ENCODE data around the gene CD40LG. TPM values are rescaled to one million over a fixed set of nuclear protein-coding genes. Genes with fewer than 3 reads are reported as not detected.

Gene CD40LG
- under 1 TPM in 1 of 4 donors, not detected in 3; 0.25 TPM for total RNA-seq
- not detected for polyA plus RNA-seq
- long read RNA-seq, donor 1 = 0 reads
- long read RNA-seq, donor 2 = 0 reads

- no peaks in the 10 kb centered on the region for H3K4me1 ChIP-seq
- 81 to 93% (median 88%) methylated on average over 10 of the region's 10 CpGs for WGBS, 3 donors
- no peak within 1 kb of the TSS for H3K4me3 ChIP-seq
- intact Hi-C loops (cut with DNase I) = no loop called here
- H3K27me3 ChIP-seq (ENCODE audit: insufficient read depth in 3 of 3, low read length in 2 of 3) = peaks cover 0 to 2% (median 0%) of the 10 kb centered on the region in 3 donors
- no peak for ATAC-seq
- no peak for DNase-seq
- H3K27ac ChIP-seq = no peak within 1 kb of the TSS
- no peaks in the 10 kb centered on the region for H3K36me3 ChIP-seq (ENCODE audit: insufficient read depth in 1 of 2, low read depth in 1 of 2)
- TF ChIP-seq CTCF (IDR thresholded peaks at IDR 0.05) = no peak
- H3K9me3 ChIP-seq = no peaks in the 10 kb centered on the region
These were observed at the start of gene CD40LG for GRCh38 chrX:136647677-136648360. TSS of gene CD40LG (plus strand) at chrX:136648158. CDS start at chrX:136648249, 91 bp downstream.

GRCh38 chrX:136598631-136599030, 49.3 kb upstream of the CD40LG start:
- WGBS, 3 donors = 64 to 81% (median 75%) methylated on average over 8 of the region's 8 CpGs
- intact Hi-C loops (cut with DNase I) = no loop called here
- no peak for DNase-seq

GRCh38 chrX:136600059-136600458, 47.9 kb upstream of the CD40LG start:
- 46 to 89% (median 83%) methylated on average over 1 of the region's 1 CpG for WGBS, 3 donors
- no peak overlapping the region for H3K4me3 ChIP-seq
- H3K27me3 ChIP-seq (ENCODE audit: insufficient read depth in 3 of 3, low read length in 2 of 3) = peaks cover 0 to 7% (median 0%) of the 10 kb centered on the region in 3 donors
- no peaks in the 10 kb centered on the region for H3K9me3 ChIP-seq
- no peaks in the 10 kb centered on the region for H3K36me3 ChIP-seq (ENCODE audit: insufficient read depth in 1 of 2, low read depth in 1 of 2)
- intact Hi-C loops (cut with DNase I) = no loop called here
- no peaks in the 10 kb centered on the region for H3K4me1 ChIP-seq
- ATAC-seq (no peak), DNase-seq (no peak)
- no peak overlapping the region for H3K27ac ChIP-seq
- no peak for TF ChIP-seq CTCF (IDR thresholded peaks at IDR 0.05)

More at GRCh38 chrX:136598631-136599030, 49.3 kb upstream of the CD40LG start:
- H3K27ac ChIP-seq = no peak overlapping the region
- ATAC-seq = no peak
- no peak overlapping the region for H3K4me3 ChIP-seq
- H3K4me1 ChIP-seq = no peaks in the 10 kb centered on the region
- H3K9me3 ChIP-seq = no peaks in the 10 kb centered on the region
- no peaks in the 10 kb centered on the region for H3K36me3 ChIP-seq (ENCODE audit: insufficient read depth in 1 of 2, low read depth in 1 of 2)
- H3K27me3 ChIP-seq (ENCODE audit: insufficient read depth in 3 of 3, low read length in 2 of 3) = peaks cover 0 to 7% (median 0%) of the 10 kb centered on the region in 3 donors
- no peak for TF ChIP-seq CTCF (IDR thresholded peaks at IDR 0.05)

GRCh38 chrX:136607236-136607635, 40.7 kb upstream of the CD40LG start:
- Histone ChIP-seq H3K4me3 (no peak overlapping the region), H3K4me1 (no peaks in the 10 kb centered on the region), H3K36me3 (ENCODE audit: insufficient read depth in 1 of 2, low read depth in 1 of 2) (no peaks in the 10 kb centered on the region), H3K27ac (no peak overlapping the region), H3K27me3 (ENCODE audit: insufficient read depth in 3 of 3, low read length in 2 of 3) (peaks cover 0 to 4% (median 0%) of the 10 kb centered on the region in 3 donors), H3K9me3 (no peaks in the 10 kb centered on the region)
- ATAC-seq = no peak
- 46 to 73% (median 58%) methylated on average over 3 of the region's 3 CpGs for WGBS, 3 donors
- intact Hi-C loops (cut with DNase I) = loop anchor here in 1 of 2 donors (5.0 kb wide), 1 partner anchor 90 kb away; no protein-coding TSS in a partner anchor
- no peak for TF ChIP-seq CTCF (IDR thresholded peaks at IDR 0.05)
- DNase-seq = no peak

Data from psoas muscle (tissue), 8 donors.